Stimulated activated CD8-positive, alpha-beta memory T cell treated with anti-CD3 and anti-CD28 coated beads, Interleukin-7, amount 100 ng/mL, for 1 hour (primary cell): Measurements from ENCODE around the gene IGFL3.
"Not testable (repeated sequence)": the region's sequence is repeated elsewhere in the genome, so short reads cannot be mapped to it uniquely, and the experiment has no call there.

ENCODE experiments used
- DNase-seq, 2 donors: peaks; one replicate each; pipeline ENCODE4 v3.0.0-alpha.2; 2020; ENCODE audit warnings: low read depth in 2 of 2

IGFL3 gene

GRCh38 chr19:46125447-46125846, 959 bp upstream of the IGFL3 start:
- no peak for DNase-seq

- no peak for DNase-seq
Observed at GRCh38 chr19:46118136-46118535, 6.4 kb downstream of the IGFL3 start.

DNA sequence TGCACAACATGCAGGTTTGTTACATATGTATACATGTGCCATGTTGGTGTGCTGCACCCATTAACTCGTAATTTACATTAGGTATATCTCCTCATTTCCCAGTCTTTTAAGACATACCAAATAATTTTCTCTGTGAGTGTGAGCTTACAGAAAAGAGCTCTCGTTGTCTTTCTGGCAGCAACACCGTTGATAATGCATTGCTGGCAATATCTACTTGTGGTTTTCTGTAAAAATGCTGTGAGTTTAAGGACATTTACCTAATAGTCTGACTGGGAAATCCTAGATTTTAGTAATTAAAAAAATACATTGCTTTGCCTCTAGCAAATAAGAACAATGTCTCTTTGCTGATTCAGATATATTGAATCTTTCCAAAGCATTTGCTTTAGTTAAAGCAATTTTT, 8.4 kb downstream of the IGFL3 start:
- DNase-seq: no peak

- DNase-seq: no peak
Observed at GRCh38 chr19:46115396-46116106, 8.9 kb downstream of the IGFL3 start.

DNA sequence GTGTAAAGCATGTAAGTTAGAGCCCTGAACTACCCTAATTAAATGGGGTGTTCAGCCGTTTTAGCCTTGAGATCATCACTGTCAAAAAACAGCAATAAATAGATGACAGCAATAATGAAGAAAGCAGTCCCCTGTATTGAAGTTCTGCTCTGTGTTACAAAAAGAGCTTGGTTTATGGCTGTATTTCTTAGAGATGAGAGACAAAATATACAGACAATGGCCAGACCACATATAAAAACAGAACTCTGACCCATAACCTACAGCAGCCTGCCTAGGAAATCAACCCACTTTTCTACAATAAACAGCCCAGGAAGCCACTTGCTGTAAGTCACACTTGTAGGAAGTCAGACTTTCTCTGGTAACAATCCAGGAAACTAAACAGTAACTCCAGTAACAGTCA, 10.8 kb downstream of the IGFL3 start:
- DNase-seq: no peak

DNA sequence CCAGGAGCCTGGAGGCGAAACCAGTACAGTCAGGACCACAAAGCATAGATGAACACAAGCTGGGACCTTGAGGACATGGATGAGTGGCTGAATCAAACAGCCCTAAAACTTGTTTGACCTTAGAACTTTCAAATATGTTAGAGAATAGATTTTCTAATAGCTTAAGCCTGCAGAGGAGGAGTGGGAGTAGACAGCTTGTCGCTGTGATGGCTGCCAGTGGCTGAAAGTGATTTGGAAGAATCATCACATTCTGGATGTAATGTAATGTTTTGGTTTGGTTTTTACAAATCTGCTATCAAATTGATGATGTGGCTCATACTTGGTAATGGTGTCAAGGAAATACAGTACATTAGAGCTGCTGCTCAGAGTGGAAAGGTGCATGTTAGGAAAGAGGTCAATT, 12.0 kb downstream of the IGFL3 start:
- no peak for DNase-seq

GRCh38 chr19:46111376-46111775, 13.1 kb downstream of the IGFL3 start:
- no peak for DNase-seq

- no peak for DNase-seq
Observed at GRCh38 chr19:46109876-46110275, 14.6 kb downstream of the IGFL3 start.

GRCh38 chr19:46107371-46107770, 17.1 kb downstream of the IGFL3 start:
- DNase-seq: no peak

DNA sequence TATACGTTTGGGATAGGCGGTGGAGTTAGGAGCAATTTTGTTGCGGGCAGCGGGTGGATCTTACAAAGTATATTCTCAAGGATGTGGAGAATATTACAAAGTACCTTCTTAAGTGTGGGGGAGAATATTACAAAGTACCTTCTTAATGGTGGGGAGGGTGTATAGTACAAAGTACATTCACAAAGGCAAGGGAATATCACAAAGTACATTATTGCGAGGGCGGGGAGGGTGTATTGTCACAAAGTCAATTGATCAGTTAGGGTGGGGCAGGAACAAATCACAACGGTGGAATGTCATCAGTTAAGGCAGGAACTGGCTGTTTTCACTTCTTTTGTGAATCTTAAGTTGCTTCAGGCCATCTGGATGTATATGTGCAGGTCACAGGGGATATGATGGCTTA, 22.2 kb downstream of the IGFL3 start:
- not testable (repeated sequence) for DNase-seq

GRCh38 chr19:46101293-46101692, 23.2 kb downstream of the IGFL3 start:
- DNase-seq: no peak

GRCh38 chr19:46100344-46100743, 24.1 kb downstream of the IGFL3 start:
- DNase-seq: no peak

GRCh38 chr19:46090444-46090843, 34.0 kb downstream of the IGFL3 start:
- DNase-seq: no peak

GRCh38 chr19:46089432-46089831, 35.1 kb downstream of the IGFL3 start:
- no peak for DNase-seq

- no peak for DNase-seq
Observed at GRCh38 chr19:46088101-46088500, 36.4 kb downstream of the IGFL3 start.

DNA sequence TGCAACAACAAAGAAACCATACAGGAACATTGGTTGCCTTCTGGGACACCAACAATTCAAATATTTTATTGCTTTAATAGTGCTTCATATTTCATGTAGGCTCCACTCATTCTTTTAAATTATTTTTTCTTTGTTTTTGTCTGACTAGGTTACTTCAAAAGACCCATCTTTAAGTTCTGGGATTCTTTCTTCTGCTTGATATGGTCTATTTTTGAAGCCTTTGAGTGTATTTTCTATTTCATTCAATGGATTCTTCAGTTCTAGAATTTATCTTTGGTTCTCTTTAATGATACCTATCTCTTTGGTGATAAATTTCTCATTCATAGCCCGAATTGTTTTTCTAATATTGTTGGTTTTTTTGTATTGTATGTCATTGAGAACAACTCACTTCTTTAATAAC, 38.6 kb downstream of the IGFL3 start:
- DNase-seq: no peak

DNA sequence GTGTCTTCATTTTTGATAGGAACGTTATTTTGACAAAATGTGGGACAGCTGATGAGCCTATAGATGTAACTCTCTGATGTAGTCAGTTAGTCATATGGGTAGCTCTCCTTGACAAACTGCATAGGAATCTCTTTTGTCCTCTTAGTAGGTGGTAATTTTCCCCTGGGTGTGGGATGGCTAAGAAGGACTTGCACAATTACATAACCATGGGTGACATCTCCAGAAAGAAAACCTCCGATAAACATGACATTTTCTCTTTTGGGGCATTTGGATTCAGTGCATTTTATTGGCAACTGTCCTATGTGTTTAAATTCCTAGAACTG, 41.8 kb downstream of the IGFL3 start:
- no peak for DNase-seq

DNA sequence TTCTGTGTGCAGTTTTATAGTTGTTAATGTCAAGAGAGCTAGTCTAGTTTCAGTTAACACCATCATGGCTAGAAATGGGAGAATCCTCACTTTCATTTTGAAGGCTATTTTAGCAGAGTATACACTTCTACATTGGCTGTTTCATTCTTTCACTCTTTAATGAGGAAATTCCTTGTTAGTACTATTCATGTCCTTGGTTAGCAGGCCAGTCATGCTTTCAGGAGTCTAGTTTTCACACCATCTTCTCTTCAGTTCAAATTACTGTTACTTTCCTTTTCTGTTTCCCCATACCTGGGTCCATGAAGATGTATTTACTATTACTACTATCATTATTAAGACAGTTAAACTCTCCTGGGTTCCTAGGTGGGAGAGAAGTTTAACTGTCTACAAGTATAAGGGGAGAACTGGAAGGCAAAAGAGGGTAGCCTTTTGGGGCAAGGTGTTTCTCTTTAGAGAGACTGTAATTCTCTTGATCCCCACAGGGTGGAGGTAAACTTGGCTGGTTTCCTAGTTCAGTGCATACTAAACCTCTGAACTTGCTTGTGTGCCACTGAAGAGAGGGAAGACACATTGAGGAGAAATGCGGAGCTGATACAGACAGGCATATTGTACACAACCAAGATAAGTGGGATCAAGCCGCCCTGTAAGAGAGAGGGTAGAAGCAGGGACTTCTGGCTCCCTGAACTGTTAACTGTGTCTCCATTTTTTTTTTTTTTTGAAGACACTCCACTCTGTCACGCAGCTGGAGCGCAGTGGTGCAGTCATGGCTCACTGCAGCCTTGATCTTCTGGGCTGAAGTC, 42.4 kb downstream of the IGFL3 start:
- DNase-seq: no peak

DNA sequence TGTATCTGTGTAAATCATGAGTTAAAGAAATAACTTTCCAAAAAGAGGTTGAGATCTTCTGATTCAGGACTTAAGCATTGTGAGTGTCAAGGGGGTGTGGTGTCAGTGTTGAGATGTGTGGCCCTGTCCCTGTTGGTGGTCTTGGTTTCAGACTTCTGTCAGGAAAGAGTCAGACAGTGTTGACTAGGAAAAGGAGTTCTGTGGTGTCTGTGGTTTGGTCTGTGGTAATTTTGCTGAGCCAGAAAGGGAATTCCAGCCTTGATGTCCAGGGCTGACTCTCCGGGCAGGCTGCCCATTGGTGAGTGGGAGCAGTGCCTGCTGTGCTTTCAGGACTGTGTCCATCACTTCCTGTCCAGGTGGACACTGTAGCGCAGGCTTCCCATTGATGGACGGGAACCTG, 43.9 kb downstream of the IGFL3 start:
- no peak for DNase-seq

GRCh38 chr19:46079576-46079975, 44.9 kb downstream of the IGFL3 start:
- no peak for DNase-seq

DNA sequence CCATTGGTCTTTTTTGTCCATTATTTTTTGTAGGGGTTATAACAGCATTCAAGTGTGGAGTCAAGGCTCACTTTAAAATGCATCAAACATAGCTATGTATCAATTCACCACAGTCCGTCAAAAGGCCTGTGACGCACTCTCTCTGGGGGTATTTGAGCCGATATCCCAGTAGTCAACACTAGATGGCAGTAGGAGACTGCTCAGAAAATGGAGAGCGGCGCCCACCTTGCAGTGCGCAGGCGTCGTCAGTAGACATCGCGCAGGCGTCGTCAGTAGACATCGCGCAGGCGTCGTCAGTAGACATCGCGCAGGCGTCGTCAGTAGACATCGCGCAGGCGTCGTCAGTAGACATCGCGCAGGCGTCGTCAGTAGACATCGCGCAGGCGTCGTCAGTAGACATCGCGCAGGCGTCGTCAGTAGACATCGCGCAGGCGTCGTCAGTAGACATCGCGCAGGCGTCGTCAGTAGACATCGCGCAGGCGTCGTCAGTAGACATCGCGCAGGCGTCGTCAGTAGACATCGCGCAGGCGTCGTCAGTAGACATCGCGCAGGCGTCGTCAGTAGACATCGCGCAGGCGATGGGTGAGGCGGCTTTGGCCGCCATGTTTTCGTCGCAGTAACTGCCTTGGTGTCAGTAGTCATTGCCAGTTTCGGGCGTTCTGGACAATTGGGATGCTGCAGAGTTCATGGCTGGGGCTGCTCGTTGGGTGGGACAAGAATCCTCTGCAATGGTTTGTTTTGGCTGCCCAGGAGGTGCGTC, 45.7 kb downstream of the IGFL3 start:
- DNase-seq: not testable (repeated sequence)

GRCh38 chr19:46077815-46078167, 46.7 kb downstream of the IGFL3 start:
- no peak for DNase-seq
